Prostate gland (tissue), 2 donors: ENCODE data around the gene SCG2. TPM values are rescaled to one million over a fixed set of nuclear protein-coding genes. Genes with fewer than 3 reads are reported as not detected.

Experiments
- DNase-seq: peaks from one replicate; pipeline ENCODE4 v3.0.0-alpha.2; 2019; ENCODE audit warnings: low spot score
- H3K27ac ChIP-seq, 2 donors: fragments of 200-600 bp; sonication (generic); 2 replicates each; pipeline ENCODE4 v1.5.1; 2017 to 2019
- H3K27me3 ChIP-seq: fragments of 200-600 bp; sonication (generic); replicated peaks from 2 replicates; pipeline ENCODE4 v1.5.1; 2019; ENCODE audit not compliant: insufficient read depth
- H3K36me3 ChIP-seq, 2 donors: fragments of 200-600 bp; sonication (generic); 1 replicate in 1 of 2; 2 replicates in 1 of 2; pipeline versions ENCODE4 v1.5.1 to v1.8.1; 2017 to 2019
- H3K4me1 ChIP-seq: fragments of 200-600 bp; sonication (generic); replicated peaks from 2 replicates; pipeline ENCODE4 v1.5.1; 2019
- H3K4me3 ChIP-seq, 2 donors: fragments of 200-600 bp; sonication (generic); 2 replicates each; pipeline ENCODE4 v1.5.1; 2017 to 2019
- H3K9me3 ChIP-seq: fragments of 200-600 bp; sonication (generic); 2 replicates; pipeline ENCODE4 v1.5.1; 2017
- POLR2A ChIP-seq: fragments of 450-650 bp; IDR thresholded peaks from one replicate; pipeline ENCODE4 v1.6.1; 2016; ENCODE audit warnings: antibody characterized with exemption, mild to moderate bottlenecking
- POLR2AphosphoS5 ChIP-seq: sonication (generic); formaldehyde crosslinking; IDR thresholded peaks from one replicate; pipeline ENCODE4 v1.6.1; 2017; ENCODE audit warnings: antibody characterized with exemption
- WGBS: methylation state at CpG from one replicate; pipeline ENCODE4 v1.1.5; 2018; 5-methylcytosine and 5-hydroxymethylcytosine counted together
- intact Hi-C: fragments of 100-400 bp; cut with DNase I; formaldehyde crosslinking; loops from one replicate; pipeline ENCODE4 v1.14.2; 2022
- total RNA-seq, 2 donors: library from RNA; depleted of rRNA; stranded (reverse); fragments of >200 nt; gene quantifications; one replicate each; pipeline ENCODE4 v1.1.0, GENCODE V29; 2016
- TF ChIP-seq, protein P1 (sequence below), 4 experiments: fragments of 200-600 bp in 2 of 4; fragments of 450-650 bp in 2 of 4; sonication (generic) in 2 of 4; IDR thresholded peaks; 1 replicate in 3 of 4; 2 replicates in 1 of 4; pipeline ENCODE4 v1.5.1; 2016 to 2019; ENCODE audit warnings: antibody characterized with exemption in 4 of 4, mild to moderate bottlenecking in 2 of 4, moderate library complexity in 2 of 4

Gene SCG2
- total RNA-seq, 2 donors from 2014 or later = 1.0 to 5.4 TPM

DNA sequence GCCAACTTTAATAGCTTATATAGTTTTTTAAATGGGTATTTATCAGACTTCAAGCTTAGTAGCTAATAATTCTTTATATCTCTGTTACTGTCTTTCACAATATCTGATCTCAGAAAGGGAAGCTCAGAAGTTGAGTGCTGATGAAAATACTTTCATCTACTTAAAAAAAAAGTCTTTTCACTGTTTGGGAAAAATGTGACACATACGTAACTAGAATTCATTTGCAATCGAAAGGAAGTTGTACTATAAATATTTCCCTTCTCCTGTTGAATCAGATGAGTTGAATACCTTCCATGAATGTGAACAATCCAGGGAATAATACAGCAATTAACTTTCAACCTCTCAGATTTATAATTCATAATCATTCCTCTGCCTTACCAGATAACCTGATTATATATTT lies 811 bp upstream of the SCG2 start:
- H3K4me3 ChIP-seq = no peak overlapping the region
- H3K27me3 ChIP-seq = no peaks in the 10 kb centered on the region
- no peaks in the 10 kb centered on the region for H3K36me3 ChIP-seq
- no peaks in the 10 kb centered on the region for H3K9me3 ChIP-seq
- no peak for TF ChIP-seq POLR2A
- TF ChIP-seq POLR2AphosphoS5 = no peak
- TF ChIP-seq, protein P1, sequence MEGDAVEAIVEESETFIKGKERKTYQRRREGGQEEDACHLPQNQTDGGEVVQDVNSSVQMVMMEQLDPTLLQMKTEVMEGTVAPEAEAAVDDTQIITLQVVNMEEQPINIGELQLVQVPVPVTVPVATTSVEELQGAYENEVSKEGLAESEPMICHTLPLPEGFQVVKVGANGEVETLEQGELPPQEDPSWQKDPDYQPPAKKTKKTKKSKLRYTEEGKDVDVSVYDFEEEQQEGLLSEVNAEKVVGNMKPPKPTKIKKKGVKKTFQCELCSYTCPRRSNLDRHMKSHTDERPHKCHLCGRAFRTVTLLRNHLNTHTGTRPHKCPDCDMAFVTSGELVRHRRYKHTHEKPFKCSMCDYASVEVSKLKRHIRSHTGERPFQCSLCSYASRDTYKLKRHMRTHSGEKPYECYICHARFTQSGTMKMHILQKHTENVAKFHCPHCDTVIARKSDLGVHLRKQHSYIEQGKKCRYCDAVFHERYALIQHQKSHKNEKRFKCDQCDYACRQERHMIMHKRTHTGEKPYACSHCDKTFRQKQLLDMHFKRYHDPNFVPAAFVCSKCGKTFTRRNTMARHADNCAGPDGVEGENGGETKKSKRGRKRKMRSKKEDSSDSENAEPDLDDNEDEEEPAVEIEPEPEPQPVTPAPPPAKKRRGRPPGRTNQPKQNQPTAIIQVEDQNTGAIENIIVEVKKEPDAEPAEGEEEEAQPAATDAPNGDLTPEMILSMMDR (IDR thresholded peaks at IDR 0.05) = no peak
- intact Hi-C loops = no loop called here
- no peak for DNase-seq
- no peaks in the 10 kb centered on the region for H3K4me1 ChIP-seq
- H3K27ac ChIP-seq = no peak overlapping the region
- WGBS = 67% methylated on average over 2 of the region's 2 CpGs

DNA sequence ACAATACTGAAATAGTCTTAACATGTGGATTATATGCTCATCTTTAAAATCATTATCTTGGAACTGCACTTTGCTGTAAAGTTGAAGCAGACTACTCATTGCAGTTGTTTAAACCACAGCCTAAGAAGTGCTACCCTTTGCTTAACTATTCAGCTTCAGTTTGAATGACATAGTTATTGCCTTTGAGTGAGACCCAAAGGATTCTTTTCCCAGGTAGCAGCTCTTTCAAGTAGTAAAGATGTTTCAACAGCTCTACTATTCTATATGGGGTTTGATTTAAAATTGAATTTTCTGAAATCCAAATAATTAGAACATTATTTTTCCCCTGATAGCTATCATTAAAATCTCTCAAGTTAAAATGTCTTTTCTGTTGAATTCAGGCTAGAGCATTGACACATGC lies 1.1 kb downstream of the SCG2 start:
- intact Hi-C loops = no loop called here
- TF ChIP-seq POLR2A = no peak
- TF ChIP-seq POLR2AphosphoS5 = no peak
- TF ChIP-seq, protein P1 (IDR thresholded peaks at IDR 0.05) = no peak
- Histone ChIP-seq H3K27me3 (no peaks in the 10 kb centered on the region), H3K4me1 (no peaks in the 10 kb centered on the region), H3K36me3 (no peaks in the 10 kb centered on the region), H3K27ac (no peak overlapping the region), H3K9me3 (no peaks in the 10 kb centered on the region), H3K4me3 (no peak overlapping the region)
- DNase-seq = no peak

DNA sequence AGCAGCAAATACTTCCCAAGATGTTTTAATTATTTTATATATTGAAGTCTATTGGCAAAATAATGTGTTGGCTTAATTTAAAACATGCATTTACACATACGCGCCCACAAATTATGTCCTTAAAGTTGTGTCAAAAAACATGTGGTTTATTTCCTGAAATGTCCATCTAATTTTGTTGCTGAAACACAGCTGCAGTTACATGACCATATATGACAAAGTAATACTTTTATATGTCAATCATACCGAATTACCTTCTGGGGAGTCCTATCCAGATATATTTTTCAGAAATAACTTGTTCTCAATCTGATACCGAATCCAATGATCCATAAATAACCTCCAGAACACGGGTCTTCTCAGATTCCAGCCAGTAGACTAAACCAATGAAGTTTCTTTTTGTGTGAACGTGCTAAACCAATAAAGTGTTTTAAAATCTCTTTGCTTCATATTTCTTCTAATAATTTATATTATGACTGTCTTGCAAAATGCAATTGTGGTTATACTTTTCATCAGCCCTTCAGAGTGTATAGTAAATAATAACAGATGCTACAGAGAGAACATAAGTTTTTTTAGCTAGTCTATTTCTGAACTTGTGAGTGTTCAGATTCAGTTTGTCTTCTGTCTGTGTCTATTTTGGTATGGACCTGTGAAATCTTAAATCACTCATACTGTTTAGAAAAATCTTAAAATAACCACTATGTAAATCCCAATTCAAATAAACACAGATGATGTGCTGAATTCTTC lies 2.4 kb downstream of the SCG2 start:
- Histone ChIP-seq H3K4me3 (no peak overlapping the region), H3K27me3 (no peaks in the 10 kb centered on the region), H3K27ac (no peak overlapping the region), H3K36me3 (no peaks in the 10 kb centered on the region), H3K9me3 (no peaks in the 10 kb centered on the region), H3K4me1 (no peaks in the 10 kb centered on the region)
- DNase-seq = no peak
- no peak for TF ChIP-seq POLR2A
- TF ChIP-seq POLR2AphosphoS5 = no peak
- TF ChIP-seq, protein P1 (IDR thresholded peaks at IDR 0.05) = no peak
- intact Hi-C loops = no loop called here
- WGBS = 72% methylated on average over 6 of the region's 6 CpGs

DNA sequence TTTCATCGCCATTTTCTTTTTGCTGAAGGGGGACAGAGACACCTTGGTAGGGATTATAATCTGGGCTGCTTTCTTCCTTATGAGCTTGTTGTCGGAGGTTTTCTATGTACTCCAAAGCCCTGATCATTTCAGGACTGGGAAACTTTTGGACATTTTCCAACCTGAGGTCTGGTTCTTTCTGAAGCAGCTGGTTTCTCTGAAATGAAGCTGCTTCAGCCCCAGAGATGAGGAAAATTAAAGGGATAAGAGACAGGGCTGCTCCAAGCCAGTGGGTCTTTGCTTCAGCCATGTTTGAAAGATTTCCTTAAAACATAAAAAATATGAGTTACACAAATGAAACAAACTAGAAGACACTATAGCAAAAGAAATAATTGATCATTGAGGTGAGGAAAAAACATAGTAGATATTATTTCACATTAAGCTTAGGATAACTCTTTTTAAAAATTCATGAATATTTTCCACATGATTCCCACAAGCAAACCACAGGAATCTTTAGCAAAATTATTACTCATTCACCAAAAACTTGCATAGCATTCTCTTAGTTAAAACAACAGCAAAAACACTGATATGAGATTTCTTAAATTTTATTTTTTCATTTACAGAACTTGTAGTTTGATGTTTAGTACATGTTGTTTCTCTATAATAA lies 3.0 kb downstream of the SCG2 start:
- no peak for DNase-seq
- Histone ChIP-seq H3K36me3 (no peaks in the 10 kb centered on the region), H3K9me3 (no peaks in the 10 kb centered on the region), H3K27ac (no peak overlapping the region), H3K4me1 (no peaks in the 10 kb centered on the region), H3K27me3 (no peaks in the 10 kb centered on the region), H3K4me3 (no peak overlapping the region)
- TF ChIP-seq, protein P1 (IDR thresholded peaks at IDR 0.05) = no peak
- TF ChIP-seq POLR2A = no peak
- no peak for TF ChIP-seq POLR2AphosphoS5
- 78% methylated on average over 2 of the region's 2 CpGs for WGBS
- intact Hi-C loops = no loop called here

- DNase-seq = no peak
- H3K27me3 ChIP-seq = no peaks in the 10 kb centered on the region
Observed at GRCh38 chr2:223597076-223597475, 5.1 kb downstream of the SCG2 start.

More at GRCh38 chr2:223597076-223597475, 5.1 kb downstream of the SCG2 start:
- no peak overlapping the region for H3K27ac ChIP-seq
- H3K9me3 ChIP-seq = no peaks in the 10 kb centered on the region
- intact Hi-C loops = no loop called here
- no peak overlapping the region for H3K4me3 ChIP-seq
- no peaks in the 10 kb centered on the region for H3K36me3 ChIP-seq
- no peaks in the 10 kb centered on the region for H3K4me1 ChIP-seq
- TF ChIP-seq POLR2AphosphoS5 (no peak), POLR2A (no peak)
- TF ChIP-seq, protein P1 (IDR thresholded peaks at IDR 0.05) = no peak
